Cardiac fibroblast (primary cell): Measurements from ENCODE around the gene PLIN4.

Experiments used
- DNase-seq, 2 donors: peaks; one replicate each; pipeline versions ENCODE4 v3.0.0 to v3.0.0-alpha.2; 2010; ENCODE audit warnings: low read depth in 2 of 2
- H3K4me3 ChIP-seq, 2 donors: replicated peaks in 1 of 2; 1 replicate in 1 of 2; 2 replicates in 1 of 2; pipeline ENCODE4 v1.5.1; 2011; ENCODE audit warnings: low read depth in 2 of 2, low read length in 2 of 2, mild to moderate bottlenecking in 2 of 2, moderate library complexity in 1 of 2
- TF ChIP-seq, protein P1 (sequence below): IDR thresholded peaks from one replicate; pipeline ENCODE4 v1.5.1; 2011; ENCODE audit warnings: low read depth, mild to moderate bottlenecking, low read length, inconsistent platforms

Gene PLIN4

GRCh38 chr19:4496304-4496703 is 22.0 kb downstream of the PLIN4 start:
- H3K4me3 ChIP-seq, result no peak overlapping the region
- TF ChIP-seq, protein P1, sequence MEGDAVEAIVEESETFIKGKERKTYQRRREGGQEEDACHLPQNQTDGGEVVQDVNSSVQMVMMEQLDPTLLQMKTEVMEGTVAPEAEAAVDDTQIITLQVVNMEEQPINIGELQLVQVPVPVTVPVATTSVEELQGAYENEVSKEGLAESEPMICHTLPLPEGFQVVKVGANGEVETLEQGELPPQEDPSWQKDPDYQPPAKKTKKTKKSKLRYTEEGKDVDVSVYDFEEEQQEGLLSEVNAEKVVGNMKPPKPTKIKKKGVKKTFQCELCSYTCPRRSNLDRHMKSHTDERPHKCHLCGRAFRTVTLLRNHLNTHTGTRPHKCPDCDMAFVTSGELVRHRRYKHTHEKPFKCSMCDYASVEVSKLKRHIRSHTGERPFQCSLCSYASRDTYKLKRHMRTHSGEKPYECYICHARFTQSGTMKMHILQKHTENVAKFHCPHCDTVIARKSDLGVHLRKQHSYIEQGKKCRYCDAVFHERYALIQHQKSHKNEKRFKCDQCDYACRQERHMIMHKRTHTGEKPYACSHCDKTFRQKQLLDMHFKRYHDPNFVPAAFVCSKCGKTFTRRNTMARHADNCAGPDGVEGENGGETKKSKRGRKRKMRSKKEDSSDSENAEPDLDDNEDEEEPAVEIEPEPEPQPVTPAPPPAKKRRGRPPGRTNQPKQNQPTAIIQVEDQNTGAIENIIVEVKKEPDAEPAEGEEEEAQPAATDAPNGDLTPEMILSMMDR, result no peak
- no peak for DNase-seq

- no peak overlapping the region for H3K4me3 ChIP-seq
- no peak for DNase-seq
- TF ChIP-seq, protein P1, result no peak
Measured at GRCh38 chr19:4495471-4495870, 22.8 kb downstream of the PLIN4 start.

DNA sequence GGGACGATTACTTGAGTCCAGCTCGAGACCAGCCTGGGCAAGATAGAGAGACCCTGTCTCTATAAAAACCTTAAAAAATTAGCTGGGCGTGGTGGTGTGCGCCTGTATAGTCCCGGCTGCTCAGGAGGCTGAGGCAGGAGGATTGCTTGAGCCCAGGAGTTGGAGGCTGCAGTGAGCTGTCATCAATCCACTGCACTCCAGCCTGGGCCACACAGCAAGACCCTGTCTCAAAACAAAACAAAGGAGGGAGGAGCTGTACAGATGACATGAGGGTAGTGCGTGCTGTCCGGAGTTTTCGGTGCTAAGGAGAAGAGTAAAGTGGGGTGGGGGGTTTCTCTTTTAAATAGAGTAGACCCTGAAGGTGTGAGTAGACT is 23.6 kb downstream of the PLIN4 start:
- no peak overlapping the region for H3K4me3 ChIP-seq
- TF ChIP-seq, protein P1, result no peak
- no peak for DNase-seq

GRCh38 chr19:4493929-4494690 is 24.2 kb downstream of the PLIN4 start:
- no peak overlapping the region for H3K4me3 ChIP-seq
- no peak for DNase-seq
- TF ChIP-seq, protein P1, result no peak

DNA sequence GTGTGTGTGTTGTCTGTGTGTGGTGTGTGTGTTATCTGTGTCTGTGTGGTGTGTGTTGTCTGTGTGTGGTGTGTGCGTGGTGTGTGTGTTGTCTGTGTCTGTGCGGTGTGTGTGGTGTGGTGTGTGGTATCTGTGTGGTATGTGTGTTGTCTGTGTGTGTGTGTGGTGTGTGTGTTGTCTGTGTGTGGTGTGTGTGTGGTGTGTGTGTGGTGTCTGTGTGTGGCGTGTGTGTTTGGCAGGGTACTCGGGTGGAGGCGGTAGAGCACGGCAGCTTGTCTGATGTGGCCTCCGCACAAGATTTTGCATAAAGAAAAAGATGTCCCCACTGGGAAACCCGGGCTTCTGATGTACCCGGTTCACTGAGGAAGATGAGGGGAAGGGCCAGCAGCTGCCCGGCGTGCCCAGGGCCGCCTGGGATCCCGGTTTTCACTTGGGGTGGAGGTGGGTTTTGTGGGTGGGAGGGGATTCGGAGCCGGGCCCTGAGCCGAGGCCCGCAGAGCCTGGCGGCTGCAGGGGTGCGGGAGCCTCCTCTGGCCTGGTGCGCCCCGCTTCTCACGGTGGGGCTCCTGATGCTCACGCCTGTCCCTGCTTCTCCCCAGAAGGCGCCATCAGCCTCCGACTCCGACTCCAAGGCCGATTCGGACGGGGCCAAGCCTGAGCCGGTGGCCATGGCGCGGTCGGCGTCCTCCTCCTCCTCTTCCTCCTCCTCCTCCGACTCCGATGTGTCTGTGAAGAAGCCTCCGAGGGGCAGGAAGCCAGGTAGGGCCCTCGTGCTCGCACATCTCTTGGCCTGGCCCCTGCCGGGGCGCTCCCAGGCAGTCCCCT is 25.0 kb downstream of the PLIN4 start:
- no peak overlapping the region for H3K4me3 ChIP-seq
- no peak for DNase-seq
- TF ChIP-seq, protein P1, result no peak

DNA sequence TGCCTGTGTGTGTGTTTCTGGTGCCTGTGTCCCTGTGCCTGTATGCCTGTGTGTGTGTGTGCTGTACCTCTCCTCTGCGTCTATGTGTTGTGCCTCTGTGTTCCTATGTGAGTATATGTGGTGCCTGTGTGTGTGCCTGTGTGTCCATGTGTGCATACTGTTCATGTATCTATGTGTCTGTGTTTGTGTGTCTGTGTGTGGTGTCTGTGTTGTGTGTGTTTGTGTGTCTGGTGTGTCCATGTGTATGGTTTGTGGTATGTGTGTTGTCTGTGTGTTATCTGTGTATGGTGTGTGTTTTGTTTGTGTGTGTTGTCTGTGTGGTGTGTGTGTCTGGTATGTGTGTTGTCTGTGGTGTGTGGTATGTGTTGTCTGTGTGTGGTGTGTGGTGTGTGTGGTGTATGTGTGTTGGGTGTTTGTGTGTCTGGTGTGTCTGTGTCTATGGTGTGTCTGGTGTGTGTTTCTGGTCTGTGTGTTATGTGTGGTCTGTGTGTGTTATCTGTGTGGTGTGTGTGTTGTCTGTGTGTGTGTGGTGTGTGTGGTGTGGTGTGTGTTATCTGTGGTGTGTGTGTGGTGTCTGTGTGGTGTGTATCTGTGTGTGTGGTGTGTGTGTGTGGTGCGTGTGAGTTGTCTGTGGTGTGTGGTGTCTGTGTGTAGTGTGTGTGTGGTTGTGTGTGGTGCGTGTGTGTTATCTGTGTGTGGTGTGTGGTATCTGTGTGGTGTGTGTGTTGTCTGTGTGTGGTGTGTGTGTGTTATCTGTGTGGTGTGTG is 25.8 kb downstream of the PLIN4 start:
- TF ChIP-seq, protein P1, result no peak
- DNase-seq, result no peak
- H3K4me3 ChIP-seq, result no peak overlapping the region
